ENCODE results near the gene TECTA.
A peak's percentile ranks its signal among the peaks of the same experiment; 100 is the strongest.
"Not testable (repeated sequence)": the region's sequence is repeated elsewhere in the genome, so short reads cannot be mapped to it uniquely, and the experiment has no call there.

Gene TECTA

GRCh38 chr11:121131656-121132055, 30.6 kb downstream of the TECTA start:
- DNase-seq (ENCODE audit: low read depth) = no peak

GRCh38 chr11:121132211-121132976, 31.4 kb downstream of the TECTA start:
- DNase-seq (ENCODE audit: low read depth) = no peak

- peak; percentile 10 for DNase-seq (ENCODE audit: low read depth)
These were observed 33.8 kb downstream of the TECTA start for GRCh38 chr11:121134741-121135312.

- no peak for DNase-seq (ENCODE audit: low read depth)
These were observed 36.0 kb downstream of the TECTA start for GRCh38 chr11:121137005-121137404.

- DNase-seq (ENCODE audit: low read depth) = no peak
These were observed 37.2 kb downstream of the TECTA start for GRCh38 chr11:121138259-121138658.

GRCh38 chr11:121140369-121140768, 39.3 kb downstream of the TECTA start:
- no peak for DNase-seq (ENCODE audit: low read depth)

- DNase-seq (ENCODE audit: low read depth) = no peak
These were observed 40.0 kb downstream of the TECTA start for GRCh38 chr11:121141066-121141465.

- no peak for DNase-seq (ENCODE audit: low read depth)
These were observed 42.9 kb downstream of the TECTA start for GRCh38 chr11:121143921-121144320.

GRCh38 chr11:121144723-121145122, 43.7 kb downstream of the TECTA start:
- no peak for DNase-seq (ENCODE audit: low read depth)

GRCh38 chr11:121145826-121146225, 44.8 kb downstream of the TECTA start:
- no peak for DNase-seq (ENCODE audit: low read depth)

- no peak for DNase-seq (ENCODE audit: low read depth)
These were observed 48.1 kb downstream of the TECTA start for GRCh38 chr11:121149116-121149515.

- no peak for DNase-seq (ENCODE audit: low read depth)
These were observed 50.2 kb downstream of the TECTA start for GRCh38 chr11:121151207-121151688.

- no peak for DNase-seq (ENCODE audit: low read depth)
These were observed 51.7 kb downstream of the TECTA start for GRCh38 chr11:121152764-121153163.

GRCh38 chr11:121153472-121153871, 52.4 kb downstream of the TECTA start:
- no peak for DNase-seq (ENCODE audit: low read depth)

- no peak for DNase-seq (ENCODE audit: low read depth)
These were observed 53.7 kb downstream of the TECTA start for GRCh38 chr11:121154486-121155314.

GRCh38 chr11:121157756-121158155, 56.7 kb downstream of the TECTA start:
- DNase-seq (ENCODE audit: low read depth) = no peak

- no peak for DNase-seq (ENCODE audit: low read depth)
These were observed 58.7 kb downstream of the TECTA start for GRCh38 chr11:121159741-121160140.

- no peak for DNase-seq (ENCODE audit: low read depth)
These were observed 60.4 kb downstream of the TECTA start for GRCh38 chr11:121161349-121161917.

- no peak for DNase-seq (ENCODE audit: low read depth)
These were observed 62.7 kb downstream of the TECTA start for GRCh38 chr11:121163658-121164308.

- not testable (repeated sequence) for DNase-seq (ENCODE audit: low read depth)
These were observed 76.6 kb downstream of the TECTA start for GRCh38 chr11:121177629-121178028.

- no peak for DNase-seq (ENCODE audit: low read depth)
These were observed 78.3 kb downstream of the TECTA start for GRCh38 chr11:121179306-121179705.

GRCh38 chr11:121180183-121180582, 79.1 kb downstream of the TECTA start:
- DNase-seq (ENCODE audit: low read depth) = no peak
